GM21526 (cell line): ENCODE results near the gene GJA4.

Experiments used
- ATAC-seq: cut with Tn5 transposase; IDR thresholded peaks from one replicate; pipeline ENCODE4 v1.9.1; 2021; ENCODE audit warnings: moderate library complexity; ENCODE audit not compliant: unreplicated experiment, low FRiP score

The GJA4 gene

GRCh38 chr1:34827341-34827941 is 34.6 kb downstream of the GJA4 start:
- ATAC-seq: no peak

GRCh38 chr1:34828611-34829010 is 35.8 kb downstream of the GJA4 start:
- ATAC-seq: no peak

GRCh38 chr1:34829250-34829649 is 36.5 kb downstream of the GJA4 start:
- no peak for ATAC-seq

GRCh38 chr1:34831721-34832246 is 39.0 kb downstream of the GJA4 start:
- no peak for ATAC-seq

GRCh38 chr1:34833711-34834110 is 40.9 kb downstream of the GJA4 start:
- no peak for ATAC-seq

GRCh38 chr1:34839526-34840305 is 46.9 kb downstream of the GJA4 start:
- no peak for ATAC-seq

GRCh38 chr1:34840426-34840825 is 47.6 kb downstream of the GJA4 start:
- no peak for ATAC-seq

GRCh38 chr1:34842073-34842472 is 49.3 kb downstream of the GJA4 start:
- no peak for ATAC-seq

- no peak for ATAC-seq
Measured at GRCh38 chr1:34842952-34843371, 50.2 kb downstream of the GJA4 start.

GRCh38 chr1:34843392-34844251 is 50.8 kb downstream of the GJA4 start:
- no peak for ATAC-seq

GRCh38 chr1:34844252-34844634 is 51.4 kb downstream of the GJA4 start:
- ATAC-seq: no peak
